NCI-H1694 (cell line): ENCODE data around the gene USP10.
"Not testable (repeated sequence)": the region's sequence is repeated elsewhere in the genome, so short reads cannot be mapped to it uniquely, and the experiment has no call there.

Experiments
- DNase-seq: peaks from one replicate; lab custom pipeline; 2025; lab: John Stamatoyannopoulos, UW

Gene USP10

DNA sequence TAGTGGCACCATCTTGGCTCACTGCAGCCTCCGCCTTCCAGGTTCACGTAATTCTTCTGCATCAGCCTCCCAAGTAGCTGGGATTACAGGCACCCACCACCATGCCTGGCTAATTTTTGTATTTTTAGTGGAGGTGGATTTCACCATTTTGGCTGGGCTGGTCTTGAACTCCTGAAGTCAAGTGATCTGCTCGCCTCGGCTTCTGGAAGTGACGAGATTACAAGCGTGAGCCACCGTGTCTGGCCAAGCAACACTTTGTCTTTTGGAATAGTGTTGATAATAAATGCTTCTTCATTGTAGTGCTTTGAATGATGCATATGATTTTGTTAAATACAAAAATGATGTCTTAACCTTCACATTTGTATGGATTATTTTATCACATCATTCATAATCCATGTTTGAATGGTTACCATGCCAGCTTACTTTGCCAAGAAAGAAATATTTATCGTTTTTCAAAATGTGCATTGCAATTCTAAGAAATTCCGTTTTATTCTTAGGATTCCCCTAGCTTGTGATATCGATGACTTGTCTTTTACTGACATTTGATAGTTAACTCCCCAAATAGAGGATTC, 29.1 kb downstream of the USP10 start:
- DNase-seq = no peak

DNA sequence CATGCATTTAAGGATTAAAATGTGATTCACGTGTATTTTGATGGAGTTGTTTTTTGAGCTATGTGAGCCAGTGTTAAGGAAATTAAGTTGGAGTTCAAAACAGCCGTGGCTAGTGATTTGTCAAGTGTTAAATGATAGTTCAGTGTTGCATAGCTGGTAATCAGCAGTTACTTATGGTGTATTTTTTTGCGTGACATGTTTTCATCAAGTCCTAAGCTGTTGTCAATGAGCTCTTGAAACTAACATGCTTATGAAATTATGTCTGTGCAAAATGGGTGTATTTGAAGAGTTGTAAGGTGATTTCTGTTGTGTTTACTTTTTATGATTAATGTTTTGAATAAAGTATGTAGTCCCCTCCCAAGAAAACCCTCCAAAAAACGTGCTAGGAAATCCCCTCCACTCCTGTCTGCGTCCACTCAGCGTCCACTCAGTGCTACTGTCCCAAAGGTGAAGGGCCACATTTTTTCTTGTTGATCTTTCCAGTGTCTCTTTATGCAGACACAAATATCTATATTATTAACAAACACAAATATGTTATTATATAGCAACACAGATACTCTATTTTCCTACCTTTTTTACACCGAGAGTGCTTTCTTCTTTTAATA, 30.0 kb downstream of the USP10 start:
- DNase-seq = no peak

DNA sequence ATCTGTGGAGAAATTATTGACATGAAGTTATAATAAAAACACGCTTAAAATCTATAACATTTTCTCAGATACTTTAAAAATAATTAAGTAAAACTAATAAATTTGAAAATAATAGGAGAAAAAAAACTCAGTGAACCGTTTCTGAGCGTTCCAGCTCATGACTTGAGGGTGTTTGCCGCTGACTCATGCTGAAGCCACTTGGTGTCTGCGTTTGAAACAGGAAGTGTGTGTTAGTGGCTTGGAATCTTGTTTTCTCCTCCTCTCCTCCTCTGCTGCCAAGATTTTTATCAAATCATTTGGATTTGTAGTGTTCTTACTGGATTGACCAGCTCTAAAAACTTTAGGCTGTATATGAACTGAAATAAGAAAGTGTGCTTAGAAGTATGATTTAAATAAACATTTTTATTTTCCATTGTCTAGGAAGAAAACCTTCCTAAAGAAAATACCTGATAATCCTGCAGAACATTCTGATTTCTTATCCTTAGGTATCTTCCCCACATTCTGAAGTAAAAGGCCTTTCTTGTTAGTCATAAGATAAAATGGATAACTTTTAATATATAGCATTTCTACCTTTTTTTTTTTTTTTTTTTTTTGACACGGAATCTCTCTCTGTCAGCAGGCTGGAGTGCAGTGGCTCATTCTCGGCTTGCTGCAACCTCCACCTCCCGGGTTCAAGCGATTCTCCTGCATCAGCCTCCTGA, 30.8 kb downstream of the USP10 start:
- DNase-seq = no peak

DNA sequence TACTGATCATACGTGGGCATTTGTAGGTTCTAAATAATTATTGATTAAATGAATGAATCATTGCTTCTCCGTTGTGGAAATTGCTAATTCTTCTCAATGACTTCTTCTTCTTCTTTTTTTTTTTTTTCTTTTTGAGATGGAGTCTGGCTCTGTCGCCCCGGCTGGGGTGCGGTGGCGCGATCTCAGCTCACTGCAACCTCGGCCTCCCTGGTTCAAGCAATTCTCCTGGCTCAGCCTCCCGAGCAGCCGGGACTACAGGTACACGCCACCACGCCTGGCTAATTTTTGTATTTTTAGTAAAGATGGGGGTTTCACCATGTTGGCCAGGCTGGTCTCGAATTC, 32.5 kb downstream of the USP10 start:
- DNase-seq = not testable (repeated sequence)

DNA sequence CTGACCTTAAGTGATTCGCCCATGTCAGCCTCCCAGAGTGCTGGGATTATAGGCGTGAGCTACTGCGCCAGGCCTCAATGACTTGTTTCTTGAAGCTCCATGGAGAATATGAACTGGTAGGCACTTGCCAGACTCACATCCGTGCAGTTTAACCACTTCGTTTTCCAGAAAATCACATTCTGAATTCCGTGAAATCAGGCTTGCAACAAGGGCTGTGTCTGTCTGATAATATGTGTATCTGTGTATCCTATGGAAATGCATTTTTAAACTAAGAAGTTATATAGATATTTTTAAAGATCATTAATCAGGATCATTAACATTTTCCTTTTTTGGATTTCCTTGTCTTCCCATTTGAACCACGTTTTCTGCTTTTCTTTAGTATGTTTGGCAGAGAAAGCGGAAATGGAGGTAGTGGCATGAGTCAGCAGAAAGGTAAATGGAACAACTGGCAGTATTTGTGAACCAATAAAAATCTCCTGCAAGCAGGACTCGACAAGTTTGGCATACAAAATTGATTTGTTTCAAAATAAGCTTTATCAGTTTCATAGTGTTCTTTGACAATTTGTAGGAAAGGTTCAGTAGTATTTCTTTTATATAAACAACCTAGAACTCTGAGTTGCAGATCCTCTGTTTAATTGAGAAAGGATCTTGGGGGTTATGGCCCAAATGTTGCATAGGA, 33.0 kb downstream of the USP10 start:
- DNase-seq = no peak

DNA sequence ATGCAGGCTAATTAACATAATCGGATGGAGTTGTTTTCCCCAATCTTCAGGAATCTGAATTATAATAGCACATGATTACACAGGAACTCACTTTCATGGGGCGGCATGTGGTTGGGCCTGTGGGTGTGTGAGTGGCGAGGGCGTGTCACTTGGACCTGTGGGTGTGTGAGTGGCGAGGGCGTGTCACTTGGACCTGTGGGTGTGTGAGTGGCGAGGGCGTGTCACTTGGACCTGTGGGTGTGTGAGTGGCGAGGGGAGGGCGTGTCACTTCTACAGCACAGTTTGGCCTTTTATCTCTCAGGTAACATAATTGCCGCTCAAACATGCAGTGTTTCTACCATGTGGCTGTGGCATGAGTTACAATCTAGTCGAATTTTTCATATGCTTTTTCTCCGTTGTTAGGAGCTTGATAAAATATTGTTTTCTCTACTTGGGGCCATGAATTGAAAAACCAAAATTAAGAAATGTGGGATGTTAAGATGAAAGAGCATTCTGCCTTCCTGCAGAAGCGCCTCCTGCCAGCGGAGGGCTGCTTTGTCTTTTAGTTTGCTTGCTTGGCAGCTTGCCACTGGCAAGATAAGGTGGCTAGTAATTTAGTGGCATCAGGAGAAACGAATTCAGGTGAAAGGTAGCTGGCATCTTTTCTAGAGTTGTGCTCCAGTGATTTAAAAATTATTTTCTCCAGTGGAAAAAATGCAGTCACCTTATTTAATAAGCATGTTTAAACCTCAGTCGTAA, 36.2 kb downstream of the USP10 start:
- DNase-seq = no peak

DNA sequence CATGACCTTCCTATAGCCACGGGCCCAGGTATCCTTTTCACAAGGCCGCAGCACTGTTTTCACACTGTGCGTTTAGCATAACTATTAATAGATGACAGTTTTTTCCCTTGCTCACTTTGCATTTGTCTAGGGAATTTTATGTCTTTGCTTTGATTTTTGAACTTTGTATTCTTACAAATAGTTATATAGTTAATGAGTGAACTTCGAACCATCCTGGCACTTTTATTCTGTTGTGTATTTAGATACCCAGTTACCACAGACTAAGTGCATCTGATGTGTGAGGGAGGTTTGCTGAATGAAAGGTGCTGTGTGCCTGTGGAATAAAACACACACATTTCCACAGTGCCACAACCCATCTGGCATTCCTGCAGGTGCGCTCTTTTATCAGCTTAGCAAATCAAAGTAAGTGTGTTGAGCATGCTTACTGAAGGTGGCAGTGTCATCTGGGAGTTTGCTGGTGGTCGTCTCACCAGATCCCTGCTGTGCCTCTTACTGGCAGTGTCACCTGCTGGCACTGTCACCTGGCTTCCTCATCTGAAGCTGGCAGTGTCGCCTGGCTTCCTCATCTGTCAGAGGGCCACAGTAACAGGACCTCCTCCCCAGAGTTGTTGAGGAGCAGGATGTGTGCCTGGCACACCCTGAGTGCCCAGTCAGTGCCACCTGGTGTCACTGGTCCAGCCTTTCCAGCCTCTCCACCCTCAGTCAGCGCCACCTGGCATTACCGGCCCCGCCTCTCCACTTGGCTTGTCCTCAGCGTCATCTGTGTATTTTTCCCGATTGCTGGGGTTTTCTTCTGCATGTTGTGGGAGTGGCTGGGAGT, 37.6 kb downstream of the USP10 start:
- DNase-seq = no peak

DNA sequence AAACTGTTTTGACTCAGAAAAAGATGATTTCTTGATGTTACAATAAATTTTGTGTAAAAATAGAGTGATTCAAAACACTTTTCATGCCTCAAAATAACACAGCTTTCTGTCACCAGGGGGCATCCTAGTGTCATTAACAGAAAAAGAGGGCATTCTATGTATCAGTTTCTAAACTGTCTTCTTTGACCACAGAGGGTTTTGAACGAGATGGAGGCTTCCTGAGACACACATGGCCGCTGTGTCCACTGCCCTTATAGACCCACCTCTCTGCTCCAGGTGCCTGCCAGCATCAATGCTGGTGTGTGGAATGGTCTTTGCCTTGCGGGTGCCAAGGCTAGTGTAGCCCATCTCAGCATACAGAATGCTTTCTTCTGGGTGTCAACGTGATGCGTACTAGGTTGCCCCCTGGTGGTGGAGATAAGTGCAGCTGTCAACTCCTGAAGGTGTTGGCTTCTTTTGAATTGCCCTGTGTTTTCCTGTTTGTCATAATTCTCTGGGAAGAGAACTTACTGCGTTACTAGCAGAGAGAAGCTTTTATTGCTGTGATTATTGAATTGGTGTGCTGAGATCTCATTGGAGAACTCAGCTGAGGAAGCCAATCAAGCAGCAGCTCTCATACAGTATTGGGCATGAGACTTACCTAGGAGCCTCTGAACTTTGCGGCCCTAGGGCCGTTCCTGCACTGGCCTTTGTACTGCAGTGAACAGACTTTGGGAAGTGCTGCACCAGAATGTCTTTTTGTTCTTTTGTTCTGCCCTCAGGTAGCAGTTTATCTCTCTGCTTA, 38.6 kb downstream of the USP10 start:
- peak; percentile 80 for DNase-seq

DNA sequence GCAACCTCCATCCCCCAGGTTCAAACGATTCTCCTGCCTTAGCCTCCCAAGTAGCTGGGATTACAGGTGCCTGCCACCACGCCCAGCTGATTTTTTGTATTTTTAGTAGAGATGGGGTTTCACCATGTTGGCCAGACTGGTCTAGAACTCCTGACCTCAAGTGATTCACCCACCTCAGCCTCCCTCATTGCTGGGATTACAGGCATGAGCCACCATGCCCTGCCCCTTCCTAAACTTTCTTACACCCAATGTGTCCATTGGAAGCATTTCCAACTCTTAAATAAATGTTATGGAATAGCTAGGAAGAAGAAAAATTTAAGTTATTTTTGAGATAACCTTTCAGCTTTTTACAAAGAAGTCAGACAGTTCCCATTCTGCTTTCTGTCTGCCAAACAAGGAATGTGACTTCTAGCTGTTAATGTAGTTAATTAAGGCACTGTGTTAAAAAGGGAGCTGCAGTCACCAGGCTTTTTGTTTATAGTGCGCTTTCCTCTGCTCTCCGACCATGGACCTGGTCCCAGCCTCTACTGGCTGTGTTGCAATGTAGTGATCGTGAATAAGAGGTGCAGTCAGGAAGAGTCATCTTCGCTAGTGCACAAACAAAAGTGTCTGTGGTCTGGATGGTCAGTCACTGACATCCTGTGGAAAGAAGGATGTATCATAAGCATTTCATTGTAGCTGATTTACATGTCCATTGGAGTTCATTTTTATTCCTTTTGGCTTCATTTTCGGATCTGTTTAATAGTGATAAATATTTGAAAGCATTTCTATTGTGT, 39.7 kb downstream of the USP10 start:
- DNase-seq = no peak

DNA sequence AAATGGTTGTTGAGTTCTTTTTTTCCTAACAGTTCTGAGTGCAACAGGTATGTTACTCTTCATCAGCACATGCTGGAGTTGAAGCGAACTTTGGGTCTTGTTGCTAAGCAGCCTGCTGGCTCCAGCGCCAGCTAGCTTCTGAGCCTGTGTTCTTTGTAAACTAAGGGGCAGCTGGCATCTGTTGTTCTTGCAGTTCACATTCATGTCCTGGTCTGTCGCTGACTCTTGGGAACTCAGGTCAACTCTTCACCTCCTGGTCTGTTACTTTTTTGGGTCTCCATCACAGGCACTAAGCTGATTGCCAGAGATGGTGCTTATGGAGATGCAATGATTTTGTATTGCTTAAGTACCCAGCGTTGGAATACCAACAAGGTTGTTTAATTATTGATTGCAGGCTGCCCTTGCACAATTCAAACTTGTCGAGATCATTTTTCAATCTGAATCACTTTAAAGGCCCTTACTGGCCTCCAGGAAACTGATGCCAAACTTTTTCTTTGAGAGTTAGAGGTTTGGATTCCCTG, 40.9 kb downstream of the USP10 start:
- no peak for DNase-seq

DNA sequence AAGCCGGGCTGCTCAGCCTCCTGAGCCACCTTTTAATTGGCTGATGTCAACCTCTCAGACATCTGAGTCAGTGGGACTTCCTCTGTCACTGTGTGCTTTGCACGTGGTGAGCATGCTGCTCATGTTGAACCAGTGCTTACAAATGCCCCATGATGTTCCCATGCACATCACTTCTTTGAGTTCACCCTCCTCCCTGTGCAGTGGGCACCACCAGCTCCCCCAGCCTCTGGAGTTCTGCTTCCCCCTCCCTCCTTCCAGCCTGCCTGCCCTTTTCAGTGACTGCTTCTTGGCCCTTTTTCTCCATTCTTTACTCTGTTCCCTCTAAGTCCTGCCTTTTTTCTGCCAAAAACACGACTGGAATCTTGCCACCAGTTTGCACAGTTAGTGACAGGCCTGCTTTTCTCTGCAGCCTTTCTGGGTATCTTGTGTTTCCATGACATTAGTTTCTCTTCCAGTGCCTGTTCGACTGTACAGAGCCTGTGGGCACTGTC, 41.6 kb downstream of the USP10 start:
- DNase-seq = no peak

DNA sequence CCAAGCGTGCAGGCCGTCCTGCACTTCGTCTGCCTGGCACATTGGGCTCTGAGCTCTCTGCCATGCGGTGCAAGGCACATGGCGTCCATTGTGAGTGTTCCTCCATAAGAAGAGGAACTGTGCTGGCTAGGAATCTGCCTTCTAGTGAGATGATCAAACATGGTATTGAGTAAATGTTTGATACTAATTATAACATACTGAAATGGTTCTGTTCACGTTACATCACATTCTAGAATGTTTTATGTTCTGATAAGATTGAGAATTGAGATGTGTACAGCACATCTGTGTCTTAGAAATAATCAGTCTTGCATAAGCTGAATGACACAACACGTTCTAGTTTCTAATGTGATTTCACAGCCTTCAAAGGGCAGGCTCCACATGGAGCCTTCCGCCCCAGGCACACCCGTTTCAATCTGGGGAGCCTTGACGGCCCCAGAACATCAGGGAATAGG, 42.9 kb downstream of the USP10 start:
- no peak for DNase-seq

DNA sequence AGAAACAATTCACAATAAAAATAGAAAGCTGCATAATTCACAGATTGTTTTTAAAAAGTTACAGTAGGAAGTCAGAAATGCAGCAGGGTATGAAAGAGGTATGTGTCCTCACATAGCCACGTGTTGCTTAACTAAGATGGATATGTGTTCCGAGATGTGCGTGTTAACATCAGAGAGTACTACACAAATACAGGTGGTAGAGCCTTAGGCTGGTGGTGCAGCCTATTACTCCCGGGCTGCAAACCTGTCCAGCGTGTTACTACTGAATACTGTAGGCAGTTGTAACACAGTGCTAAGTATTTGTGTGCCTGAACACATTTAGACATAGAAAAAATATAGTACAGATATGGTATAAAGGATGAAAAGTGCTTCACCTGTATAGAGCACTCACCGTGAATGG, 46.4 kb downstream of the USP10 start:
- no peak for DNase-seq

DNA sequence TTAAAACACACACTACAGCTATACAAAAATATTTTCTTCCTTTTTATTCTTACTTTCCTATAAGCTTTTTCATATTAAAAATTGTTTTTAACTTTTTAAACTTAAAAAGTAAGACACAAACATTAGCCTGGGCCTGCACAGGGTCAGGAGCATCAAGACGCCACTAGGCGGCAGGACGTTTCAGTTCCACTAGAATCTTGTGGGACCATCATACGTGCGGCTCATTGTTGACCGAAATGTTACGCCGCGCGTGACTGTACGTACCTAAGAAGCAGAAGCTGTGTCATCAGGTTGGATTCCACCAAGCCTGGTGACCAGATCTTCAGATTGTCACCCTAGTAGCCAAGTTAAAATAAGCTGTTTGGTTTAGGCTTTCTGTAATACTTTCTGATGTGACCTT, 47.1 kb downstream of the USP10 start:
- no peak for DNase-seq

DNA sequence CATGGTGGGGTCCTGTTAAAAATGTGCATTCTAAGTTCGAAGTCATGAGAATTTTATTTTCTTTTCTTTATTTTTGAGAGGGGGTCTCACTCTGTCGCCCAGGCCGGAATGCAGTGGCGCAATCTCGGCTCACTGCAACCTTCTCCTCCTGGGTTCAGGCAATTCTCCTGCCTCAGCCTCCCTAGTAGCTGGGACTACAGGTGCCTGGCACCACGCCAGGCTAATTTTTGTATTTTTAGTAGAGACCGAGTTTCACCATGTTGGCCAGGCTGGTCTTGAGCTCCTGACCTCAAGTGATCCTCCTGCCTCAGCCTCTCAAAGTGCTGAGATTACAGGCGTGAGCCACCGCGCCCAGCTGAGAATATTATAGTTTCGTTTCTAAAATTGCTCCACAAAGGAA, 48.4 kb downstream of the USP10 start:
- not testable (repeated sequence) for DNase-seq

DNA sequence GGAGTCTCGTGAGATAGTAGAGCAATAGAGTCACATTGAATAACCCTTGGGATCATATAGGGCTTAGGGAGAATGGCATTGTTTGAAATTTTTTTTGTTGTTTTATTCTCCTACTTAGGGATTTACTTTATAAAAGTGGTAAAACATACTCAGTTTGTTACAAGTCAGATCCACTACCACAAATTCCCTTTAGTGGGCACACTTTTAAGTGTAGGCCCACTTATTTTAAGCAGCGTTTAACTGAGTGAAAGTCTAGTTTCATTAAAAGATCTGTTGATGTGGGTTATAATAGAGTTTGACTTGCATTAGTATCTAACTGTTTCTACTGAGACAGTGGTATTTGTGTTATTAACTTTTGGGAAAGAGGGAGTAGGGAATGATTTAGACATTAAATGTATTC, 49.3 kb downstream of the USP10 start:
- DNase-seq = no peak

DNA sequence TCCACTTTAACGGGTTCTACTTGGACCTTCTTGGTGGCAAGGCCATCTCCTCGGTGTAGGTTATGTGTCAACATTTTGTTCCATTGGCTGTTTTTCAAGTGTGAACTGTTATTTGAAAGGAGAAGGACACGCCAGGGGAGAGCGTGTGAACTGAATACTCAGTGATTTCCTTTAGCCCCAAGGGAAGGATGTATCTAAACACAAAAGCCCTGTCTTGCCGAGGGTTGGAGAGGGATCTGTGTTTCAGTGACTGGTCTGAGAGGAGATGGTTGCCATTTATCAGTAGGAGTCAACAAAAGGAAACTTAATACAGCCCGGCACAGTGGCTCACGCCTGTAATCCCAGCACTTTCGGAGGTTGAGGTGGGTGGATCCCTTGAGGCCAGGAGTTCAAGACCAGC, 50.0 kb downstream of the USP10 start:
- DNase-seq = no peak

DNA sequence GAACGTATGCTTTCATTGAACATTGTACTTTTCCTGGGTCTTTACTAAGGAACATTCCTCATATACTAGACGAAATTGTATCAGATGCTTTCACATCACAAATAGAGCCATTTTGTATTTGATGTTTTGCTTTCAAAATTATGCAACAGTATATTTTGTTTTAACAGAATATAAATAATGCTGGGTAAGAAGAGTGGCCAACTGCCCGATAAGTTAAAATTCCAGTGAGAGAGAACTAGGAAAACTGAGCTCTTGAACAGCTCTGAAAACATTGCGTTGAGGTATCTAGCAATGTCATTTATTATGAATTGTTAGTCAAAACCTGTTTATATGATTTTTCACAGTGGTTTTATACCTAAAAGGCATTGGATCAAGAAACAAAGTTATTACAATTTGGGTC, 50.8 kb downstream of the USP10 start:
- DNase-seq = no peak

DNA sequence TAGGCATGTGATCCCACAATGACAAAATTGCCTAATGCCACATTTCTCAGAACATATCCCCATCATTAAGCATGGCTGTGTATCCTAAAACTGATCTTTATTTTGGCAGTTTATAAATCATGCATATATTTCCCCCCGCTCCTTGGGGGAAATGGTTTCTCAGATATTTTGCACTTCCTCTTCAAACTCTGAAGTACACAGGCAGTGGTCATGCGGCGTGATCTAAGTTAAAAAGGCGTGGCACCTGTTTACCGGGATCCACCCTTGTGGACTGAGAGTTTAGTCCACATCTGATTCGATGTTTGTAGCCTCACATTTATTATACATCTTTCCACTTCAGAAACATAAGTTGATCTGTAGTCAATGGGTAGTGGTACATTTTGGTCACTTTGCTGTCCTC, 51.4 kb downstream of the USP10 start:
- no peak for DNase-seq

DNA sequence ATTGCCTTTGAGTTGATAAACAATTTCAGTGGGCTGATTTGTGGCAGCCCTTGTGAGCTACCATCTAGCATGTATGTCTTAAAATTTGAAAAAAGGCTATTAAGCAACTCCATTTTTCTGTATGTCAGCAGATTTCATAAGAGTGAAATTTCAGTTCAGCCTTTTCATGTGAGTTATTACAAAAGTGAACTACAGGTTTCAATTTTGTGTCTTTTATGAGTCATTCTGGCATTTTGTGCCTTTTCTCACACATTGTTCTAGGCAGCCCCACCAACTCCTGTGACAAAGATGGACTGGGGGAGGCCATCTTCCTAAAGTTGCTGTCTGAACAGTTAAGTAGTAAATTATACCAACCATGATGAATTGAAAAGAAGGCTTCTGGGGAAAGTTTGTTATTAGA, 52.1 kb downstream of the USP10 start:
- no peak for DNase-seq
